LNCaP clone FGC (cell line): ENCODE results near the gene PIP5K1B.

Source experiments
- DNase-seq: peaks from one replicate; pipeline ENCODE4 v3.0.0-alpha.2; 2011; ENCODE audit warnings: low read depth
- H3K4me3 ChIP-seq: 2 replicates; pipeline ENCODE4 v1.5.1; 2011; ENCODE audit warnings: mild to moderate bottlenecking, low read depth, low read length, control low read depth
- CTCF ChIP-seq: IDR thresholded peaks from 2 replicates; pipeline ENCODE4 v1.5.1; 2012; ENCODE audit warnings: mild to moderate bottlenecking; ENCODE audit not compliant: control insufficient read depth, insufficient read depth; ENCODE audit errors: extremely low read depth

PIP5K1B gene

GRCh38 chr9:68714416-68715180 is 9.6 kb downstream of the PIP5K1B start:
- TF ChIP-seq CTCF = no peak
- DNase-seq = no peak
- no peak overlapping the region for H3K4me3 ChIP-seq

- H3K4me3 ChIP-seq = no peak overlapping the region
- DNase-seq = no peak
- no peak for TF ChIP-seq CTCF
These were observed 10.1 kb downstream of the PIP5K1B start for GRCh38 chr9:68715181-68715456.

GRCh38 chr9:68717552-68718443 is 12.8 kb downstream of the PIP5K1B start:
- DNase-seq = no peak

GRCh38 chr9:68719847-68720246 is 14.8 kb downstream of the PIP5K1B start:
- H3K4me3 ChIP-seq = no peak overlapping the region
- DNase-seq = no peak
- no peak for TF ChIP-seq CTCF

More at GRCh38 chr9:68717552-68718443, 12.8 kb downstream of the PIP5K1B start:
- no peak for TF ChIP-seq CTCF
- no peak overlapping the region for H3K4me3 ChIP-seq

- H3K4me3 ChIP-seq = no peak overlapping the region
- no peak for TF ChIP-seq CTCF
- no peak for DNase-seq
These were observed 15.7 kb downstream of the PIP5K1B start for GRCh38 chr9:68720656-68721313.

GRCh38 chr9:68721666-68722330 is 16.8 kb downstream of the PIP5K1B start:
- TF ChIP-seq CTCF = no peak
- DNase-seq = no peak
- H3K4me3 ChIP-seq = no peak overlapping the region
